C4-2B (cell line): ENCODE data around the gene RPS16.

Source experiments
- ZFX ChIP-seq: fragments of 450-650 bp; IDR thresholded peaks from 2 replicates; pipeline ENCODE4 v1.6.1; 2017
- TF ChIP-seq, protein P1 (sequence below): fragments of 450-650 bp; conservative IDR thresholded peaks from 2 replicates; pipeline ENCODE4 v1.5.1; 2017; ENCODE audit warnings: mild to moderate bottlenecking

GRCh38 chr19:39416152-39417120 lies 19.3 kb downstream of the RPS16 start:
- TF ChIP-seq, protein P1, sequence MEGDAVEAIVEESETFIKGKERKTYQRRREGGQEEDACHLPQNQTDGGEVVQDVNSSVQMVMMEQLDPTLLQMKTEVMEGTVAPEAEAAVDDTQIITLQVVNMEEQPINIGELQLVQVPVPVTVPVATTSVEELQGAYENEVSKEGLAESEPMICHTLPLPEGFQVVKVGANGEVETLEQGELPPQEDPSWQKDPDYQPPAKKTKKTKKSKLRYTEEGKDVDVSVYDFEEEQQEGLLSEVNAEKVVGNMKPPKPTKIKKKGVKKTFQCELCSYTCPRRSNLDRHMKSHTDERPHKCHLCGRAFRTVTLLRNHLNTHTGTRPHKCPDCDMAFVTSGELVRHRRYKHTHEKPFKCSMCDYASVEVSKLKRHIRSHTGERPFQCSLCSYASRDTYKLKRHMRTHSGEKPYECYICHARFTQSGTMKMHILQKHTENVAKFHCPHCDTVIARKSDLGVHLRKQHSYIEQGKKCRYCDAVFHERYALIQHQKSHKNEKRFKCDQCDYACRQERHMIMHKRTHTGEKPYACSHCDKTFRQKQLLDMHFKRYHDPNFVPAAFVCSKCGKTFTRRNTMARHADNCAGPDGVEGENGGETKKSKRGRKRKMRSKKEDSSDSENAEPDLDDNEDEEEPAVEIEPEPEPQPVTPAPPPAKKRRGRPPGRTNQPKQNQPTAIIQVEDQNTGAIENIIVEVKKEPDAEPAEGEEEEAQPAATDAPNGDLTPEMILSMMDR, result no peak
- TF ChIP-seq ZFX, result no peak
